DND-41 (cell line): ENCODE results near the gene SMIM29.
A peak's percentile ranks its signal among the peaks of the same experiment; 100 is the strongest.

Experiments
- ATAC-seq: fragments of 200-7000 bp; cut with Tn5 transposase; 3 replicates; pipeline ENCODE4 v1.9.1; 2021; ENCODE audit warnings: low read depth; ENCODE audit not compliant: insufficient read depth
- DNase-seq: peaks from one replicate; pipeline ENCODE4 v3.0.0-alpha.2; 2020
- H2AFZ ChIP-seq: 2 replicates; pipeline ENCODE4 v1.6.0; 2012; ENCODE audit warnings: low read depth, low read length
- H3K27ac ChIP-seq: 2 replicates; pipeline ENCODE4 v1.5.1; 2012; ENCODE audit warnings: low read length, inconsistent platforms
- H3K27me3 ChIP-seq: fragments of 200-600 bp; sonication (generic); 2 replicates; pipeline ENCODE4 v1.6.0; 2012; ENCODE audit warnings: low read length, mild to moderate bottlenecking, inconsistent platforms; ENCODE audit not compliant: insufficient read depth, poor library complexity
- H3K36me3 ChIP-seq: 2 replicates; pipeline ENCODE4 v1.5.1; 2012; ENCODE audit warnings: low read length, inconsistent platforms; ENCODE audit not compliant: insufficient read depth
- H3K4me1 ChIP-seq: 2 replicates; pipeline ENCODE4 v1.5.1; 2012; ENCODE audit warnings: mild to moderate bottlenecking, low read length; ENCODE audit not compliant: insufficient read depth
- H3K4me2 ChIP-seq: 2 replicates; pipeline ENCODE4 v1.6.0; 2012; ENCODE audit warnings: mild to moderate bottlenecking, moderate library complexity, low read length, inconsistent platforms; ENCODE audit not compliant: insufficient read depth
- H3K4me3 ChIP-seq, 2 experiments: fragments of 200-600 bp in 1 of 2; shearing (Covaris generic) in 1 of 2; 2 replicates each; pipeline ENCODE4 v1.5.1; 2012 to 2016; ENCODE audit warnings: inconsistent platforms in 2 of 2, low read length in 2 of 2, mild to moderate bottlenecking in 2 of 2, low read depth in 1 of 2, moderate library complexity in 1 of 2
- H3K79me2 ChIP-seq: 2 replicates; pipeline ENCODE4 v1.6.0; 2012; ENCODE audit warnings: low read length, inconsistent platforms; ENCODE audit not compliant: insufficient read depth
- H3K9ac ChIP-seq: 2 replicates; pipeline ENCODE4 v1.6.0; 2012; ENCODE audit warnings: low read depth, mild to moderate bottlenecking, inconsistent platforms, low read length, moderate library complexity
- H3K9me3 ChIP-seq: 2 replicates; pipeline ENCODE4 v1.5.1; 2012; ENCODE audit warnings: low read length, moderate library complexity, mild to moderate bottlenecking, inconsistent platforms; ENCODE audit not compliant: insufficient read depth, severe bottlenecking
- H4K20me1 ChIP-seq: 2 replicates; pipeline ENCODE4 v1.6.0; 2012; ENCODE audit warnings: low read length; ENCODE audit not compliant: insufficient read depth
- CTCF ChIP-seq: IDR thresholded peaks from 2 replicates; pipeline ENCODE4 v1.5.1; 2012; ENCODE audit warnings: borderline replicate concordance, low read length, moderate library complexity, mild to moderate bottlenecking; ENCODE audit not compliant: poor library complexity, severe bottlenecking; ENCODE audit errors: extremely low read depth
- EZH2 ChIP-seq: IDR thresholded peaks from 3 replicates; pipeline ENCODE4 v1.6.1; 2012; ENCODE audit warnings: borderline replicate concordance, low read depth, mild to moderate bottlenecking, moderate library complexity, low read length, inconsistent platforms; ENCODE audit not compliant: severe bottlenecking

Gene SMIM29

GRCh38 chr6:34248727-34249468 lies at the start of gene SMIM29:
Gene SMIM29, minus strand, starts transcription at chr6:34249006. Its CDS starts 1,215 bp downstream, at chr6:34247791.
- no peaks in the 10 kb centered on the region for H3K9me3 ChIP-seq
- peak within 1 kb of the TSS; percentile 77 to 97 for H3K4me3 ChIP-seq
- peaks cover 23% of the 10 kb centered on the region for H3K36me3 ChIP-seq
- H3K9ac ChIP-seq, result peak within 1 kb of the TSS; percentile 81
- H4K20me1 ChIP-seq, result peaks cover 28% of the 10 kb centered on the region
- peak within 1 kb of the TSS; percentile 90 for H3K27ac ChIP-seq
- ATAC-seq, result peak; percentile 85
- H3K79me2 ChIP-seq, result peaks cover 5% of the 10 kb centered on the region
- DNase-seq, result peak; percentile 98
- no peaks in the 10 kb centered on the region for H3K27me3 ChIP-seq
- peak within 1 kb of the TSS; percentile 97 for H2AFZ ChIP-seq
- peaks cover 27% of the 10 kb centered on the region for H3K4me1 ChIP-seq
- TF ChIP-seq CTCF (peak; percentile 92), EZH2 (no peak)
- peak within 1 kb of the TSS; percentile 100 for H3K4me2 ChIP-seq

DNA sequence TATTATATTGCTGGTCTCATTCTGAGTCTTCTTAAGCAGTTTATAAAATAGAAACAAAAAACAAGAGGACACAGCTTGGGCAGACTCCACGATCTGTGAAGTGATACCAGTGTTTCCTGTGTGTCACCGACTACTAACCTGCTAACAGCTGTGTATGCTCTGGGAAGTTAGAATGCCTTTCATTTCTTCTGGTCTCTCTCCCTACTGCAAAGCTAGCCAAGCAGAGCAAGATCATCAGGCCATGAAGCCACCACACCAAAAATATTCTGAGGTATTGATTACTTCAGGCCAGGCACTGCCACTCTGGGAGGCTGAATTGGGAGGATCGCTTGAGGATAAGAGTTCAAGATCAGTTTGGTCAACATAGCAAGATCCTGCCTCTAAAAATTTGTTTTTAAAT lies 46.9 kb upstream of the SMIM29 start:
- TF ChIP-seq CTCF (no peak), EZH2 (no peak)
- Histone ChIP-seq H3K4me3 (no peak overlapping the region), H3K79me2 (peaks cover 14% of the 10 kb centered on the region; the same call in 1 of the 2 replicates), H4K20me1 (peaks cover 7% of the 10 kb centered on the region; the same call in 1 of the 2 replicates), H3K36me3 (peaks cover 40% of the 10 kb centered on the region), H3K4me1 (no peaks in the 10 kb centered on the region), H2AFZ (no peak overlapping the region), H3K27me3 (no peaks in the 10 kb centered on the region), H3K4me2 (no peak overlapping the region), H3K9me3 (no peaks in the 10 kb centered on the region), H3K27ac (no peak overlapping the region), H3K9ac (no peak overlapping the region)
- peak; percentile 58; the same call in 2 of the 3 replicates for ATAC-seq
- DNase-seq, result no peak

DNA sequence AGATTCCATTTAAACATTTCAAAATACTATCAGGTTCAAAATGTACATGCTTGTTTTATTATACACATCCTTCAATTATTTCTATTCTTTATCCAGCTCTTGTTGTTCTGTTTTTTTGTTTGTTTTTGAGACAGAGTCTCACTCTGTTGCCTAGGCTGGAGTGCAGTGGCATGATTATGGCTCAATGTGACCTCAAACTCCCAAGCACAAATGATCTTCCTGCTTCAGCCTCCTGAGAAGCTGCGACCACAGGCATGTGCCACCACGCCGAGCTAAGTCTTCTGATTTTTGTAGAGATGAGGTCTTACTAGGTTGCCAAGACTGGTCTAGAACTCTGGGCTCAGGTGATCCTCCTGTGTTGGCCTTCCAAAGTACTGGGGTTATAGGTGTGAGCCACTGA lies 44.1 kb upstream of the SMIM29 start:
- no peaks in the 10 kb centered on the region for H3K9me3 ChIP-seq
- H2AFZ ChIP-seq, result no peak overlapping the region
- no peak overlapping the region for H3K9ac ChIP-seq
- peaks cover 52% of the 10 kb centered on the region for H3K36me3 ChIP-seq
- DNase-seq, result no peak
- H3K4me2 ChIP-seq, result no peak overlapping the region
- H3K27ac ChIP-seq, result no peak overlapping the region
- TF ChIP-seq CTCF (no peak), EZH2 (no peak)
- no peaks in the 10 kb centered on the region for H3K27me3 ChIP-seq
- H4K20me1 ChIP-seq, result peaks cover 7% of the 10 kb centered on the region; the same call in 1 of the 2 replicates
- H3K79me2 ChIP-seq, result peaks cover 3% of the 10 kb centered on the region; the same call in 1 of the 2 replicates
- no peak overlapping the region for H3K4me3 ChIP-seq
- ATAC-seq, result no peak
- no peaks in the 10 kb centered on the region for H3K4me1 ChIP-seq
